Activated T-cell treated with anti-CD3 and anti-CD28 coated beads, Interleukin-2, amount 50 U/mL, for 24 hours (primary cell): Measurements from ENCODE around the gene ANXA1.

ENCODE experiments used
- DNase-seq: peaks from one replicate; pipeline ENCODE4 v3.0.0-alpha.2; 2020
- H3K27ac Mint-ChIP-seq: 2 replicates; pipeline ENCODE4 v1.8.0; 2020; ENCODE audit warnings: mild to moderate bottlenecking, mixed read lengths
- H3K27me3 Mint-ChIP-seq: 2 replicates; pipeline ENCODE4 v1.8.0; 2020; ENCODE audit warnings: mixed read lengths
- H3K36me3 Mint-ChIP-seq: 2 replicates; pipeline ENCODE4 v1.8.0; 2020; ENCODE audit warnings: low read depth, mixed read lengths
- H3K4me1 Mint-ChIP-seq: 2 replicates; pipeline ENCODE4 v1.8.0; 2020; ENCODE audit warnings: low read depth, mixed read lengths
- H3K4me3 Mint-ChIP-seq: 2 replicates; pipeline ENCODE4 v1.8.0; 2020; ENCODE audit warnings: mild to moderate bottlenecking, moderate library complexity, mixed read lengths
- H3K9me3 Mint-ChIP-seq: 2 replicates; pipeline ENCODE4 v1.8.0; 2020; ENCODE audit warnings: mixed read lengths

The ANXA1 gene

GRCh38 chr9:73132034-73132776 lies 19.5 kb upstream of the ANXA1 start:
- H3K4me1 Mint-ChIP-seq, result peaks cover 51% of the 10 kb centered on the region
- peak overlapping the region; percentile 82 for H3K4me3 Mint-ChIP-seq
- H3K27ac Mint-ChIP-seq, result peak overlapping the region; percentile 95
- peaks cover 2% of the 10 kb centered on the region for H3K36me3 Mint-ChIP-seq
- no peaks in the 10 kb centered on the region for H3K27me3 Mint-ChIP-seq
- peak; percentile 70 for DNase-seq
- no peaks in the 10 kb centered on the region for H3K9me3 Mint-ChIP-seq

DNA sequence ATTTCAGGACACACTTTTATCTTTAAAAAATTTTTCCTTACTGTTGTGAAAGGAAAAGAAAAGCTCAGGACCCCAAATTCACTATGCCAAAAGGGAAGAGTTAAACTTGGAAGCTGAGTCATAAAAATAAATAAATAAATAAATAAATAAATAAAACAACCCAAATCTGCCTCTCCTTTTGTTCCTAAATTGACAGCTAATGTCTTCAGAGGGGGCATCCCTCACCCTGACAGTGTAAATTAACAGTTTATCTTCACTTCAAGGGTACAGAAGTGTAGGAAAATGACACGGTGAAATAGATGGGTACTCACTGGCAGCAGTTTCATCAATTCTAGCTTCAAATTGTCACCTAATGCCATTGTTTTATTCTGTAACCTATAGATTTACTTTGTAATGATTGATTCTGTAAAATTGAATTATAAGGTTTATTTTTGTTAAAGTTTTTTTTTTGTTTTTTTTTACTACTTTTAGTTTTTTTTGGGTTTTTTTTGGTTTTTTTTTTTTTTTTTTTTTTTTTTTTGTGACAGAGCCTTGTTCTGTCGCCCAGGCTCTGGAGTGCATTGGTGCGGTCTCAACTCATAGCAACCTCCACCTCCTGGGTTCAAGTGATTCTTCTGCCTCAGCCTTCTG lies 18.5 kb upstream of the ANXA1 start:
- H3K27ac Mint-ChIP-seq, result peak overlapping the region; percentile 95
- peaks cover 57% of the 10 kb centered on the region for H3K4me1 Mint-ChIP-seq
- no peaks in the 10 kb centered on the region for H3K9me3 Mint-ChIP-seq
- H3K27me3 Mint-ChIP-seq, result no peaks in the 10 kb centered on the region
- H3K4me3 Mint-ChIP-seq, result peak overlapping the region; percentile 82
- peaks cover 2% of the 10 kb centered on the region for H3K36me3 Mint-ChIP-seq
- DNase-seq, result no peak

GRCh38 chr9:73133921-73134407 lies 17.7 kb upstream of the ANXA1 start:
- peak overlapping the region; percentile 22 for H3K27ac Mint-ChIP-seq
- H3K4me3 Mint-ChIP-seq, result no peak overlapping the region
- H3K36me3 Mint-ChIP-seq, result peaks cover 2% of the 10 kb centered on the region
- no peak for DNase-seq
- H3K9me3 Mint-ChIP-seq, result no peaks in the 10 kb centered on the region
- peaks cover 63% of the 10 kb centered on the region for H3K4me1 Mint-ChIP-seq
- no peaks in the 10 kb centered on the region for H3K27me3 Mint-ChIP-seq

DNA sequence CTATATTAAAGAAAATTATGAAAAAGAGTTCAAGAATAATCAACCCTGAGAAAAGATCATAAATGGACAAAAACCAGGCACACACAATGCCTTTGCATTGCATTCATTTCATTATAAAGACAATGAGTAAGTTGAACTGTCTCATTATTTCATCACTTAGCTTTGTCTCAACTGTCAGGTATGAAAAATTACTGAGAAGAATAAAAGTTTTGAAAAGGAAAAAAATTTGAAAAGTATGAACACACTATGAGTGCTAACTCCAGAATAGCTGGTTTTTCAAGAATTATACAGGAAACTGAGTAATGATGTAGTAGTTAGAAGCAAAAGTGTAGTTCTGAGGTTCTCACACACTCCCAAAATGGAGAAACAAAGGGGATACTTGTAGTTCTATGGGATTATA lies 16.3 kb upstream of the ANXA1 start:
- DNase-seq, result no peak
- peaks cover 2% of the 10 kb centered on the region for H3K36me3 Mint-ChIP-seq
- H3K9me3 Mint-ChIP-seq, result no peaks in the 10 kb centered on the region
- H3K4me3 Mint-ChIP-seq, result no peak overlapping the region
- peak overlapping the region; percentile 50 for H3K27ac Mint-ChIP-seq
- no peaks in the 10 kb centered on the region for H3K27me3 Mint-ChIP-seq
- H3K4me1 Mint-ChIP-seq, result peaks cover 62% of the 10 kb centered on the region

GRCh38 chr9:73137286-73137899 lies 14.3 kb upstream of the ANXA1 start:
- Mint-ChIP-seq H3K36me3 (peaks cover under 1% of the 10 kb centered on the region), H3K9me3 (no peaks in the 10 kb centered on the region), H3K4me1 (peaks cover 46% of the 10 kb centered on the region), H3K27me3 (no peaks in the 10 kb centered on the region), H3K27ac (no peak overlapping the region), H3K4me3 (no peak overlapping the region)
- DNase-seq, result no peak

DNA sequence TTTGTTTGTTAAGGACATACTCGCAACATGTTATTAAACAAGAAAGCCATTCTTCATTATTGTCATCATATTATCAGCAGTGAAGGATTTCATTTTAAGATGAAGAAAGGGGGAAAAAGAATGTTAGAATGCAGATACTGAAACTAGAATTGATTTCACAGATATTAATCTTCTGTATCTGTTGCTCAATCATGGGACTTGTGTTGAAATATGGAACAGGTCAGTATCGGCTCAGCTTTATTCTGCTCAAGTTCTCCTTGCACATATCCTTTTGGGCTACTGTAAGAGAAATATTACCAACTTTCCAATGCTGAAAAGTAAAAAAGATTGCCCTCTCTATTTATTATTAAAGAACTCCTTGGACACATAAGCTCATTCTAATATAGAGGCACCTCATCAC lies 13.8 kb upstream of the ANXA1 start:
- H3K27ac Mint-ChIP-seq, result no peak overlapping the region
- H3K36me3 Mint-ChIP-seq, result no peaks in the 10 kb centered on the region
- no peak overlapping the region for H3K4me3 Mint-ChIP-seq
- no peak for DNase-seq
- H3K4me1 Mint-ChIP-seq, result peaks cover 41% of the 10 kb centered on the region
- H3K9me3 Mint-ChIP-seq, result no peaks in the 10 kb centered on the region
- H3K27me3 Mint-ChIP-seq, result no peaks in the 10 kb centered on the region

GRCh38 chr9:73138516-73138915 lies 13.1 kb upstream of the ANXA1 start:
- no peak for DNase-seq
- Mint-ChIP-seq H3K9me3 (no peaks in the 10 kb centered on the region), H3K27ac (no peak overlapping the region), H3K4me3 (no peak overlapping the region), H3K36me3 (no peaks in the 10 kb centered on the region), H3K4me1 (peaks cover 42% of the 10 kb centered on the region), H3K27me3 (no peaks in the 10 kb centered on the region)

DNA sequence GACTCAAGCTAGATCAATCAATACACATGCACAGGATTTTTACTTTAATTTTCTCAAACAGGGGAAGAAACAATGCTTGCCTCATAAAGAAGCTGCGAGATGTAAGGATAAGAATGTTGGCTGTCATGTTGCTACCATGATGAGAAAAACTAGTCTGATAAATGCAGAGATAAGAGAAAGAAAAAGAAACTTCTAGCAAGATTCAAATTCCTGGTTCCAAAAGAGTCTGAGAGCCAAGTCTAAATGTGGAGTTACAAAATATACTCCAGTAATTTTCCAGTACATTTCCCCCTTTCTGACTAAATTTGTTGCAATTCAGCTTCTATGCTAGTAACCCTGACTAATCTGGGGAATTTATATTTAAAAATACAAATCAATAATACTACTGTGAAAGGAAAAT lies 10.4 kb upstream of the ANXA1 start:
- no peak for DNase-seq
- H3K4me1 Mint-ChIP-seq, result peaks cover 39% of the 10 kb centered on the region
- H3K9me3 Mint-ChIP-seq, result no peaks in the 10 kb centered on the region
- no peaks in the 10 kb centered on the region for H3K36me3 Mint-ChIP-seq
- no peak overlapping the region for H3K27ac Mint-ChIP-seq
- H3K27me3 Mint-ChIP-seq, result no peaks in the 10 kb centered on the region
- no peak overlapping the region for H3K4me3 Mint-ChIP-seq

GRCh38 chr9:73143711-73144328 lies 7.8 kb upstream of the ANXA1 start:
- no peak for DNase-seq
- H3K27me3 Mint-ChIP-seq, result no peaks in the 10 kb centered on the region
- H3K36me3 Mint-ChIP-seq, result no peaks in the 10 kb centered on the region
- H3K4me1 Mint-ChIP-seq, result peaks cover 40% of the 10 kb centered on the region
- H3K9me3 Mint-ChIP-seq, result no peaks in the 10 kb centered on the region
- no peak overlapping the region for H3K27ac Mint-ChIP-seq
- no peak overlapping the region for H3K4me3 Mint-ChIP-seq

DNA sequence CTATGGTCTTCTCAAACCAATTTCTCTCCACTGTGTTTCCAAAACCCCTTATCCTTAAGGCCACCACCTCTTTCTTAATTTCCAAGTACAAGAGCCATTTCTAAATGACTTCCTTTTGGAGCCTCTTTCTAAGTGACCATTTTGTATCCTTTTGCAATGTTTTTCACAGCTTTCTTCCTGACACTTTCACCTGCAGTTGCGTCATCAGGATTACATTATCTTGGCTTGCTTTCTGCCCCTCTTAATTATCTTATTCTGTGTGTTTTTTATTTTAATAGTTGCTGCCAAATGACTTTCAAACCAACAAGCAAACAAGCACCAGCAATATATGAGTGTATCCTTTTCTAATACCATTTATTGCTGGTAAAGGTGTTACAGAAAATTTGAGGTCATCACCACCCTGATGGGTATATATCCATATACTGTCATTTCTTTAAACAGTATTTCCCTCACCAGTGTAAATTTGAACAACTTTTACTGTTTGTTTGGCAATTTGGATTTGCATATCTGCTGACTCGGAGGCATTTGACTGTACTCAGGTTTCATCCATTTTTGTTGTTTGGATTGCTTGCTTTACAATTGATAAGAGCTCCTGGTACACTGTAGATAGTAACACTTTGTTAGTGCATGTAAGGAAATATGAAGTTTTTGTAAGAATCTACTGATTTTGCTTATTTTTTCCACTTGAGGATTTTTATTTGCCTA lies 5.4 kb upstream of the ANXA1 start:
- Mint-ChIP-seq H3K9me3 (no peaks in the 10 kb centered on the region), H3K27ac (no peak overlapping the region), H3K4me1 (peaks cover 54% of the 10 kb centered on the region)

DNA sequence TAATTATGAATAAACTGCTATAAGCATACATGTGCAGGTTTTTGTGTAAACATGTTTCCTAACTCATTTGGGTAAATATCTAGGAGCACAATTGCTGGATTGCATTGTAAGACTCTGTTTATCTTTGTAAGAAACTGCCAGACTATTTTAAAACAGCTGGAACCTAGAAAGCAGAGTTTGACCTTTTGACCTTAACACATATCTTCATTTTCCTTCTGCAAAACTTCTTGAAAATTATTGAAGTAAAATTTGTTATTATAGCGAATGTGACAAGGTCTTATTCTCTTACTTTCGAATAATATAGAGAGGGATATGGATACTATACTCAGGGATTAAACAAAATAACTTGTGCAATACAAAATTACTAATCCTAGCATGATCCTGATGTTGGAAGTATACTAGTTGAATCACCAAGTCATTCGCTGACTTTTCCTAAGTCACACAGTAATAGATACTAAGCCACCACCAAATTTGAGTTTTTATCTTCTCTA lies 3.2 kb upstream of the ANXA1 start:
- no peaks in the 10 kb centered on the region for H3K36me3 Mint-ChIP-seq
- H3K9me3 Mint-ChIP-seq, result no peaks in the 10 kb centered on the region
- no peaks in the 10 kb centered on the region for H3K27me3 Mint-ChIP-seq
- H3K4me1 Mint-ChIP-seq, result peaks cover 72% of the 10 kb centered on the region
- no peak for DNase-seq
- peak overlapping the region; percentile 42 for H3K4me3 Mint-ChIP-seq
- H3K27ac Mint-ChIP-seq, result peak overlapping the region; percentile 90

More for the DNA sequence above, 5.4 kb upstream of the ANXA1 start:
- Mint-ChIP-seq H3K27me3 (no peaks in the 10 kb centered on the region), H3K4me3 (no peak overlapping the region), H3K36me3 (no peaks in the 10 kb centered on the region)
- DNase-seq, result no peak

DNA sequence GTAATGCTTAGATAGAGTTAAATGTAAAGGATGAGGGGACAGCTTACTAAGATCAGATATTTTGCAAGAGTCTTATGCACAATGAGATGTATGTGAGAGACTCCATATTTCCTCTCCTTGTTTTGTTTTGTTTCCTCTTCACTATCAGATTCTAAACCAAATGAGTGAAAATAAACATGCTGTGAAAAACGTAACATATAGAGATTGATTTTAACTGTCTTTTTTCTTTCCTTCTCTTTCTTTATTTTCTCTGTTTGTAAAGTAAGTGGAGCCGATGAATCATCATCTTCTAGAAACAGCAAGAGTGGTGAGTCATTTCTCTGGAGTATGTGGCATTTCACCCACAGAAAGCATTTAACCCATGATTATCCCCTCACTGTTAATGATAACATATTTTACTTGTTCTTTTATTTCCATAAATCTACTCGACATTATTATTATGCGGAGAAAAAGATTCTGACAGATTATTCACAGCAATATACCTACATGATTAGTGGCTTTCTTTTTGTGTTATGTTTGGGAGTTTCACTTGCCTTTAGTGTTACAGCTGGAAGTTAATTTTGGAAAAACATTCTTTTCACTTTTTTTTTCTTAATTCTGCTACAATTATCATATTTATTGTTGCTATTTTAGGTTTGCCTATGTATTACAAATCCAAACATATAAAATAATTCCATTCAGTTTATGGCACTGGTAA lies 2.1 kb upstream of the ANXA1 start:
- no peaks in the 10 kb centered on the region for H3K27me3 Mint-ChIP-seq
- peak overlapping the region; percentile 42 for H3K4me3 Mint-ChIP-seq
- no peaks in the 10 kb centered on the region for H3K9me3 Mint-ChIP-seq
- DNase-seq, result no peak
- no peaks in the 10 kb centered on the region for H3K36me3 Mint-ChIP-seq
- peaks cover 71% of the 10 kb centered on the region for H3K4me1 Mint-ChIP-seq
- peak overlapping the region; percentile 90 for H3K27ac Mint-ChIP-seq

DNA sequence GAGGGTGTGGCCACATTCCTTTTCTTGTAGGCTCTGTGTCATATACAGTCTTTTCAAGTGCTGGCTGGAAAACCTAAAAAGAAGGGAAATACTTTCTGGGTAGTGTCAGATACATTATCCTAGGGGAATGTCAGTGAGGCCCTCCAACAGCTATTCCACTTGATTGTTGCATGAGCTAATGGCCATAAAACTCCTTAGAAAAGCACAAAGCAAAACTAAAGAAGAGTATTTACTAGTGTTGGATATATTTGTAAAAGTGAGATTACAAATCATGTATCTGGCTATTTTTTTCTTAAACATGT lies 829 bp downstream of the ANXA1 start:
- Mint-ChIP-seq H3K36me3 (no peaks in the 10 kb centered on the region), H3K27ac (peak overlapping the region; percentile 90), H3K27me3 (no peaks in the 10 kb centered on the region), H3K9me3 (no peaks in the 10 kb centered on the region), H3K4me3 (peak overlapping the region; percentile 80), H3K4me1 (peaks cover 89% of the 10 kb centered on the region)
- no peak for DNase-seq

DNA sequence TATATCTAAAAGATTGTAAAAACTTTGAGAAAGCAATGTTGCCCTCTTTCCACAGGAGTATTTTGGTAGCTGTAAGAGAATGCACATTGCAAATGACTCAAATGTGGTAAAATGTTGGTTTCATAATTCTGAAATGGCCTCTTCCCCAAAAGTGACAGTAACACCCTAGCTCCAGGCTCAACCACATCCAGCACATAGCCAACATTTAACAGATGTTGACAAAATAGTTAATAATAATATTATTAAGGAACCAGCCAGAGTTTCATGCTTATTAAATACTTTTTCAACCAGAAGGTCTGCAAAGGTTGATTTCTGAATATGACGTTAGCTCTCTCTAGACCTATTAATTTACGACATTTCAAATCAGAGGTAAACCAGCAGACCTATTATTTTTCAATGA lies 1.3 kb downstream of the ANXA1 start:
- peaks cover 91% of the 10 kb centered on the region for H3K4me1 Mint-ChIP-seq
- no peaks in the 10 kb centered on the region for H3K9me3 Mint-ChIP-seq
- DNase-seq, result no peak
- peaks cover 4% of the 10 kb centered on the region for H3K36me3 Mint-ChIP-seq
- peak overlapping the region; percentile 80 for H3K4me3 Mint-ChIP-seq
- no peaks in the 10 kb centered on the region for H3K27me3 Mint-ChIP-seq
- peak overlapping the region; percentile 90 for H3K27ac Mint-ChIP-seq
